ENCODE measurements around the gene TSBP1. TPM values are rescaled to one million over a fixed set of nuclear protein-coding genes. Genes with fewer than 3 reads are reported as not detected.
"Not testable (repeated sequence)": the region's sequence is repeated elsewhere in the genome, so short reads cannot be mapped to it uniquely, and the experiment has no call there.

The TSBP1 gene
- total and polyA plus RNA-seq, 12 donors = not detected

- Histone ChIP-seq H3K36me3 (replicated peaks in 1 of 2) (no peaks in the 10 kb centered on the region), H3K4me3 (no peak overlapping the region), H3K27ac (no peak overlapping the region), H3K4me1 (replicated peaks in 1 of 2) (no peaks in the 10 kb centered on the region), H3K27me3 (peaks cover 3% of the 10 kb centered on the region), H3K9me3 (replicated peaks in 1 of 3) (no peaks in the 10 kb centered on the region)
- DNase-seq = no peak
- intact Hi-C loops (cut with DNase I) = no loop called here
- no peak for TF ChIP-seq CTCF (IDR thresholded peaks at IDR 0.05)
- TF ChIP-seq POLR2A (IDR thresholded peaks at IDR 0.05) = no peak
- 30 to 52% (median 50%) methylated on average over 1 of the region's 1 CpG for WGBS, 4 donors
Measured at GRCh38 chr6:32371229-32371628, 474 bp downstream of the TSBP1 start.

GRCh38 chr6:32370505-32370904 is 1.2 kb downstream of the TSBP1 start:
- Histone ChIP-seq H3K9me3 (replicated peaks in 1 of 3) (no peaks in the 10 kb centered on the region), H3K27me3 (peaks cover 3% of the 10 kb centered on the region), H3K4me3 (no peak overlapping the region), H3K27ac (no peak overlapping the region), H3K4me1 (replicated peaks in 1 of 2) (no peaks in the 10 kb centered on the region), H3K36me3 (replicated peaks in 1 of 2) (no peaks in the 10 kb centered on the region)
- intact Hi-C loops (cut with DNase I) = no loop called here
- no peak for DNase-seq
- WGBS, 4 donors = 57 to 79% (median 73%) methylated on average over 2 of the region's 2 CpGs
- no peak for TF ChIP-seq POLR2A (IDR thresholded peaks at IDR 0.05)
- TF ChIP-seq CTCF (IDR thresholded peaks at IDR 0.05) = no peak

GRCh38 chr6:32369660-32370059 is 2.0 kb downstream of the TSBP1 start:
- no peak overlapping the region for H3K27ac ChIP-seq
- H3K36me3 ChIP-seq (replicated peaks in 1 of 2) = no peaks in the 10 kb centered on the region
- WGBS, 4 donors = 31 to 34% (median 33%) methylated on average over 3 of the region's 3 CpGs
- H3K4me3 ChIP-seq = no peak overlapping the region
- TF ChIP-seq CTCF (IDR thresholded peaks at IDR 0.05) (no peak), POLR2A (IDR thresholded peaks at IDR 0.05) (no peak)
- peaks cover 3% of the 10 kb centered on the region for H3K27me3 ChIP-seq
- H3K4me1 ChIP-seq (replicated peaks in 1 of 2) = no peaks in the 10 kb centered on the region
- intact Hi-C loops (cut with DNase I) = no loop called here
- H3K9me3 ChIP-seq (replicated peaks in 1 of 3) = no peaks in the 10 kb centered on the region
- peak in 2 of 7 donors; percentile 37 to 49 for DNase-seq

GRCh38 chr6:32367644-32368043 is 4.1 kb downstream of the TSBP1 start:
- Histone ChIP-seq H3K4me3 (no peak overlapping the region), H3K9me3 (replicated peaks in 1 of 3) (no peaks in the 10 kb centered on the region), H3K27me3 (peaks cover 3% of the 10 kb centered on the region), H3K36me3 (replicated peaks in 1 of 2) (no peaks in the 10 kb centered on the region), H3K4me1 (replicated peaks in 1 of 2) (no peaks in the 10 kb centered on the region), H3K27ac (no peak overlapping the region)
- no peak for TF ChIP-seq CTCF (IDR thresholded peaks at IDR 0.05)
- TF ChIP-seq POLR2A (IDR thresholded peaks at IDR 0.05) = no peak
- no peak for DNase-seq
- 64 to 91% (median 89%) methylated on average over 3 of the region's 3 CpGs for WGBS, 4 donors
- intact Hi-C loops (cut with DNase I) = no loop called here

- WGBS, 4 donors = 60 to 78% methylated on average over 1 of the region's 1 CpG; no CpG with 5 or more reads in 2 of the 4 donors
- H3K4me1 ChIP-seq (replicated peaks in 1 of 2); DNase-seq; H3K4me3 ChIP-seq; H3K27ac ChIP-seq; intact Hi-C loops (cut with DNase I); H3K27me3 ChIP-seq; H3K9me3 ChIP-seq (replicated peaks in 1 of 3); H3K36me3 ChIP-seq (replicated peaks in 1 of 2): not testable (repeated sequence)
Measured at GRCh38 chr6:32359225-32359624, 12.5 kb downstream of the TSBP1 start.

GRCh38 chr6:32358548-32358947 is 13.2 kb downstream of the TSBP1 start:
- H3K27ac ChIP-seq = not testable (repeated sequence)
- WGBS, 4 donors = 69 to 79% (median 74%) methylated on average over 6 to 8 of the region's 8 CpGs

More at GRCh38 chr6:32358548-32358947, 13.2 kb downstream of the TSBP1 start:
- H3K9me3 ChIP-seq (replicated peaks in 1 of 3); H3K4me1 ChIP-seq (replicated peaks in 1 of 2); H3K36me3 ChIP-seq (replicated peaks in 1 of 2); intact Hi-C loops (cut with DNase I); DNase-seq; H3K27me3 ChIP-seq; H3K4me3 ChIP-seq: not testable (repeated sequence)
